Measurements from ENCODE around the gene MRC2.

MRC2 gene

DNA sequence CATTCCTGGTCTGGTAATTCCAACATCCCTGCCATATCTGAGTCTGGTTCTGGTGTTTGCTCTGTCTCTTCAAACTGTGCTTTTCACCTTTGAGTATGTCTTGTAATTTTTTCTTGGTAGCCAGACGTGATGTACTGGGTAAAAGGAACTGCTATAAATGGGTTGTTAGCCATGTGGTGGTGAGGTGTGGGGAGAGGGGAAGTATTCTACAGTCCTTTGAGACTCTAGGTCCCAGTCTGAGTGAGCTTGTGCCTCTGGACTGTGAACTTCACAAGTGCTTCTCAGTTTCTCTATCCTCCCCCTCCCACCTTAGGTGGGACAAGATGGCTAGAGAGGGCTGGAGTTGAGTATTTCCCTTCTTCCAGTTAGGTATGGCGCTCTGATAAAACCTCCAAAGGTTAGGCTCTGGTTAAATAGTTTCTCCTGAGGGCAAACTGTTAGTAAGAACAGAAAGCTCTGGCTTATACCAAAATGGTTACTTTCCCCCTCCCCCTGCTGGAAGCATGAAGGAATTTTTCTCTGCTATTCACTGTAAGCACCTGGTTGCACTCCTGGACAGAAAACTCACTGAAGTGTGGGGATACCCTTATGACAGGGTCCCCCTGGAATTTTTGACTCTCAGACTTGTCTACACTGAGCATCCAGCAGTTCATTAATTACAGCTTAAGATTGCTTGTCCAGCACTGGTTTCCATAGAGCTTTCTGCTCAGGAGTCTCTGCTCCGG, 92.8 kb downstream of the MRC2 start:
- no peak for DNase-seq (ENCODE audit: low spot score)

DNA sequence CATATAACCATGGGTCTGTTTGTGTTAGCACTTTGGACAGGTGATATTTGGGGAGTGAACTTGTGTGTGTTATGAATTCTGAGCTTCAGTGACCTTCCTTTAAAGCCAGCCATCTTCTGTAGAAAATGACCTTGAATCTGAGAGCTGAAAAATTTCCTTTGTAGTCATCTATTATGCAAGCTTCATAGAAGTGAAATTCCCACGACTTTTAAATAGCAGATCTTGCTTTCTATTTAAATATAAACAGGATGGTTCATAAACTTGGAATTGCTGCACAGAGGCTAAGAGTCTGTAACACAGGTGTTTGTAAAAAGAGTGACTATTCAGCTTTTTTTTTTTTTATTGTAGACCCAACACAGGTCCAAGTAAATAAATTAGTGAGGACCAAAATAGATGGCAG, 95.2 kb downstream of the MRC2 start:
- no peak for DNase-seq (ENCODE audit: low spot score)

DNA sequence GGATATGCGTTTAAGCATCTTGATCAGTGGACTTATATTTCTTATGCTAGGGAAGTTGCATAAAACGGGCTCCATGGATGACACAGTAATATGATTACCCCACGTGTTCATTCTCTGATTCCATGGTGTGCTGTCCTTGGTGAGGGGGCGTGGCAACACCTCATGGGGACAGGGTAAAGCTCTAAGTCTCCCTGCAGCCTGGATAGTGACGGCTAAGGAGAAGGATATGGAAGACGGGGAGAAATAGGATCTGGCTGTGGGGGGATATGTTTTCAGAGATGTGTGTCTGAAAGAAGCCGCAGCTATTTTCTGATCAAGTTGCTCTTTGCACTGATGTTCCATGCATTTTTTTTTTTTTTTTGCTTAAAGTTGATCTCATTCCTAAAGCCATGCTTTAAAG, 96.4 kb downstream of the MRC2 start:
- no peak for DNase-seq (ENCODE audit: low spot score)

DNA sequence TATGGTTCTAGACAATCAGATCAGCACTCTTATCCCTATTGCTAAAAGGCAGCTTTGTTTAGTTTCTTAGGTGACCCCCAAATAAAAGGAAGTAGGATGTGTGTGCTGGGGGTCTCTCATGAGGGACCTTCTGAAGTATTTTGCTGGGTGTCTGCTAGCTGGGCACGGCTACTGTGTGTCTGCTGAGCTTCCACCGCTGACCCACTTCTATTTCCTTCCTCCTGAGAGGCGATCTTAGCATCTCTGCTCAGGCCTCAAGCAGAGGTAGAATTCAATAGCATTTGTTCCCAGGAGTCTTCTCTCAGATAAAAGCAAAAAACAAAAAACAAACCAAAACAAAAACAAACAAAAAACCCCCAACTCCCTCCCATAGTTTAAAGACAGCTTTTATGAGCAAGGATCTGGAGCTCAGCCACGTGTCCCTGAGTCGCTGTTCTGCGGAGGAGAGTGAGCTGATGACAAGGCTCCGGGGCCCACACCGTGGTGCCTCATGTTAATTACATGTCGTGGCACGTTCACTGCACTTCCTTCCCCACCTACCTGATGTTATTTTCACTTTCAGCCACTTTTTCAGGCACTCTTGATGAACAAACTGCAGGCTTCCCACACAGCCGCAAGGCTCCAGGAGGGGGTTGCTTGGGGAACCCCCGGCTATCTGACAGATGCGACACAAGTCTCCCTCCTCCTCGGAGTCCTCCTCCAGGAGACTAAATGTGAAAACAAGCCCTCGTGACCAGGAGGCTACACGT, 97.1 kb downstream of the MRC2 start:
- no peak for DNase-seq (ENCODE audit: low spot score)

DNA sequence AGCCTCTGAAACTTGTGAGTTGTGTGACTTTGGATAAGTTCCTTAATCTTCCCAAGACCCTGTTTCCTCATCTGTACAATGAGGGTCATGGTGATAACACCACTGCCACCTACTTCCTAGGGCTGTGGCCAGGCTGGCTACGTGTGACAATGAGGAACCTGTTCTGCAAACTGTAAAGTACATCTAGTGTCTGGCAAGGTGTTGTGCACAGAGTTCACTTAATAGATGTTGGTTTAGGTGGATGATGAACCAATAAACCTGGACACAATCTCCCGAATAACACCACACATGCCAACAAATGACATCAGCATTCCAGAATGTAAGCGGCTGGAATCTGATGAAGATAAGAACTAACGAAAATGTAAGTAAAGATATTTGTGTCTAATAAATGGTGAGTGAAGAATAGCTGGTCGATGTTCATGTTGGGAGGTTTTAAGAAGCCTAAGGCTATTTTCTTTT, 98.3 kb downstream of the MRC2 start:
- no peak for DNase-seq (ENCODE audit: low spot score)

DNA sequence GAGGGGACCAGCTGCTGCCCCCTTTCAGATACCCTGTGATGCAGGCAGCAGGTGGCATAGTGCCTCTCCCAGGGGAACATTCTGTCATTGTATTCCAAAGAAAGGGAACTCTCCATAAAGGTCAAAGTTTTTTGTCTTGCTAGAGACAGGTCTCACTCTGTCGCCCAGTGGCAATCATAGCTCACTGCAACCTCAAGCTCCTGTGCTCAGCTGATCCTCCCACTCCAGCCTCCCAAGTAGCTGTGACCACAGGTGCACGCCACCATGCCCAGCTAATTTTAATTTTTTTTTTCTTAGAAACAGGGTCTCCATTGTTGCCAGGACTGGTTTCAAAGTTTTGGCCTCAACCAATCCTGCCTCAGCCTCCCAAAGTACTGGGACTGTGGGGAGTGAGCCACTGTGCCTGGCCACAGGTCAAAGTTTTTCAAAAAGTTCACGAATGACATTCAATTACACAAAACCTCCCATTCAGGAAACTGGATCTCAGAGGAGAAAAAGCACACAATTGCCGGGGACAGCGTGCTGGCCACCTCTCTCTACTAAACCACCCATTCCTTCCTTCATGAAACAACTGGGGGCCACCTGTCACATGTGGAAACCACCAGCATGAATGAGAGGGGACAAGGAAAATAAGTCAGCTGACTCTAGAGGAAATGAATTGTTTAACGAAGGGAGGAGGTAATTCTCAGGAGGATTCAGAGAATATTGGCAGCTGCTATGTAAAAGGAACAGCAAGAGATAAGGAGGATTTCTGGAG, 100.6 kb downstream of the MRC2 start:
- no peak for DNase-seq (ENCODE audit: low spot score)

DNA sequence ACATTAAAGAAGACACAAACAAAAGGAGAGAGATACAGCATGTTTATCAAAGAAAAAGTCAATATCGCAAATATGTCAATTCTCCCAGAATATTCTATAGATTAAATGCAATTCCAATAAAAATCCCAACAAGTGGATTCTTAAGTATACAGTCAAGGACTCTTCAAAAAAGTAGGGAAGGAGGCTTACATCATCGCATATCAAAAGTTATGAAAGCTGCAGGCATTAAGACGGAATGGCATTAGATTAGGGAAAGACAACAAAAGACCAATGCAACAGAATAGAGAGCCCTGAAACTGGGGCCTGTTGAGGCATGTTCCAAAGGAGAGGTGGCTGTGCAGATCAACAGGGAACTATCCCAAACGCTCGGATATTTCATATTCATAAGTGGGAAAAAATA, 104.7 kb downstream of the MRC2 start:
- DNase-seq (ENCODE audit: low spot score): no peak

DNA sequence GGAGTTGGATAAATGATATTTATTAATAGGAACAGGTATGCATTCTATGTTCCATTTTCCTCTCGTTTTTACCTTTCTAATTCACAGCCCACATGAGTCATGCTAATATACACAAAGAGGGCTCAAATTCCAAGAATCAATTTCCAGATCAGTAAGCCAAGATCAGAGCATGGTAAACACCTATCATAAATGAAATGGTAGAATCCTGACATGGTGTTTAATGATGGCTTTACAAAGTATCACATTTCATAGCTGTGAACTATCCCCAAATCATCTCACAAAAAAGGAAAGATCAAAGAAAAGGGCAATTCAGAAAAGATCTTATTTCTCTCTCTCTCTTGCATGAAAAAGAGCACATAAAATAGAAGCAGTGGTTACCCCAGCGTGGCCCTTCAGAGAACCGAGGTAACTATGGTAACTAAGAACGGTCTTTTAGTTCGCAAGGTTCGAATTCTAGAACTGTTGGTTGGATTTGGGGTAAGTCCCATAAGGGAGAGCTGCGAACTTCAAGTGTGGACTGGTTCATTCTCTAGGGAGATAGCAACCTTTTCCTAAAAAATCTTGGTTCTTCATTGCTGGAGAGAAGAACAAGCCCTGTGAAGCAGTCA, 107.7 kb downstream of the MRC2 start:
- DNase-seq (ENCODE audit: low spot score): no peak

DNA sequence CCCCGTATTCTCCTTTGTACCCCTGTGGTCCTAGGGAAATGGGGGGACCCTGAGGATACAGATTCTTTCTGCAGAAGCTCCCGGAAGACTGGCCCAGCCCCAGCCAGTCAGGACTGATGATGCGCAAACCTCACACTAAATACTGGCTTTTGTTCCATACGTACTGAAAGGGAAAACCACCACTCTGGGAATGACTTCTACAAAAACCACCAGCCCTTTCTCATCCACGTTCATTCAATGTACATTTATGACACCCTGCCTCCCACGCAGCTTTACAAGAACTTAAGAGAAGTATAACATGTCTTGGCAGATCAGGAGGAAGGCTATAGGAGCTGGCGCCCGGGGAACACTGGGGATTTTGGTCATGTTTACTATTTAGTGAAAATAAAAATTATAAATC, 110.0 kb downstream of the MRC2 start:
- no peak for DNase-seq (ENCODE audit: low spot score)

DNA sequence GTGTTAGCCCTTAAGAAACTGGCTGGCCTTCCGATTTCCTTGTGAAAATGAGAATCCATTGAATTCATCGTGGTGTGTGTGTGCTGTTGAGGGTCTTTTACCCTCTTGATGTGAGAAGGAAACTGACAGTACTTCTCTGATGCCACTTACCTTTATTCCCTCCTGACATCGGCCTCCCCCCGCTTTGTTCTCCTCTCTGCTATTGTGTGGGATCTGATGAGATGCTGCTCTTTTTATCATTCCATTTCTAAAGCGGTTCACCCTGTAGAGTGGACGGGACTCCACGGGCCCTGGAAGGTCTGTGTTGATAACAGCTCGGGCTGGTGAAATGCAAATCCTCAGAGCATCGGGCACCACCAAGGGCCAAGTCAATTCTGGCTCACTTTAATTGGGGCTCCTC, 110.8 kb downstream of the MRC2 start:
- DNase-seq (ENCODE audit: low spot score): no peak

DNA sequence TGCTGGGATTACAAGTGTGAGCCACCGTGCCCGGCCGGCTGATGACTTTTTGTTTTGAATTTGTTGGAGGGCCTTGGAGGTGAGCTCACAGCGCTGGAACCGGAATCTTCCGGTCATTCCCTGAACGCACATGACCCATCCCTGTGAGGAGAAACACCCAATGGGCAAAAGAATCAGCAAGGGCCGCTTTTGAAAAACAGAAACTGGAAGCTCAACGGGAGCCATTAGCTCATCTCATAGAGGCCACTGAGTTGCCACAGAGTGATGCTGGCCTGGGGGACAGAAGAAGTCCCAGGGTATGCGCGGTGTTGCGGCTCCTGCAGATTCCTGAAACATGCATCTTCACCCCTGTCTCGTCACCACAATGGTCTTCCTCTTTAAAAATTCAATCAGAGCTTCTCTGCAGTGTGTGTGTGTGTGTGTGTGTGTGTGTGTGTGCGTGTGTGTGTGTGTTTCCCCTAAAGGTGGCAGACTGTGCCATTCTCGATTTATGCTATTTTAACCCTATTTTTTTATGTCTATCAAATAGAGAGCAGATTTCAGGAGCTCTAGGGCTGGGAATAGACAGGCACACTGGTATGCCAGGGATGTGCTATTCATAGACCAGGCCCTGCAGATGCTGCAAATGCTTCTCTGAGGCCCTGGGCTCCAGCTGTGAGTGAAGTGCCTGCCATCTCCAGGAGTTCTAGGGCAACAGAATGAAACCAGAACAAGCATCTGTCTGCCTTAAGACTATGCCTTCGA, 112.3 kb downstream of the MRC2 start:
- DNase-seq (ENCODE audit: low spot score): no peak

DNA sequence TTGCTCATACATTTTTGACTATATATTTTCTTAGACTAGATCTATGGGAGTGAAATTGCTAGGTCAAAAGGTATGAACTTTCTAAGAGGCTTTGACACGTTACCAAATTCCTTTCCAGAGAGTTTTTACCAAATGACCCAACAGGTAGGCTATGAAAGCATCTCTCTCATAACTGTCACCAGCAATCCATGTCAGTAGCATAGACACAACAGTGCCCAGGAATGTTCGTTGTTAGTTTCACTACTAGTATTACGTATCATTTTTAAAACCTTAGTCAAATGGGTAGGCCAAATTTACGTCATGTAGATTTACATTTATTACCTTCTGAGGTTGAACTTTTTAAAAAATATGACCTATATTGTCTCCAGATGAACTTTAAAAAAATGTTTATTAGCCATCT, 113.8 kb downstream of the MRC2 start:
- no peak for DNase-seq (ENCODE audit: low spot score)

All from Ammon's horn (tissue), 1 donor.